ENCODE measurements around the gene PARP8.
A peak's percentile ranks its signal among the peaks of the same experiment; 100 is the strongest.
"Not testable (repeated sequence)": the region's sequence is repeated elsewhere in the genome, so short reads cannot be mapped to it uniquely, and the experiment has no call there.

Gene PARP8

DNA sequence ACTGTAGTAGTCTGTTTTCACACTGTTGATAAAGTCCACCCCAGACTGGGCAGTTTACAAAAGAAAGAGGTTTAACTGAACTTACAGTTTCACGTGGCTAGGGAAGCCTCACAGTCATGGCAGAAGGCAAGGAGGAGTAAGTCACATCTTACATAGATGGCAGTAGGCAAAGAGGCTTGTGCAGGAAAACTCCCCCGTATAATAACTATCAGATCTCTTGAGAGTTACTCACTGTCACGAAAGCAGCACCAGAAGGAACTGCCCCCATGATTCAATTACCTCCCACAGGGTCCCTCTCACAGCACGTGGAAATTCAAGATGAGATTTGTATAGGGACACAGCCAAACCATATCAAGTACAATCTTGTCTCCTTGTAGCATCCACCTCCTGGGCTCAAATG, 21.1 kb downstream of the PARP8 start:
- no peak for DNase-seq

DNA sequence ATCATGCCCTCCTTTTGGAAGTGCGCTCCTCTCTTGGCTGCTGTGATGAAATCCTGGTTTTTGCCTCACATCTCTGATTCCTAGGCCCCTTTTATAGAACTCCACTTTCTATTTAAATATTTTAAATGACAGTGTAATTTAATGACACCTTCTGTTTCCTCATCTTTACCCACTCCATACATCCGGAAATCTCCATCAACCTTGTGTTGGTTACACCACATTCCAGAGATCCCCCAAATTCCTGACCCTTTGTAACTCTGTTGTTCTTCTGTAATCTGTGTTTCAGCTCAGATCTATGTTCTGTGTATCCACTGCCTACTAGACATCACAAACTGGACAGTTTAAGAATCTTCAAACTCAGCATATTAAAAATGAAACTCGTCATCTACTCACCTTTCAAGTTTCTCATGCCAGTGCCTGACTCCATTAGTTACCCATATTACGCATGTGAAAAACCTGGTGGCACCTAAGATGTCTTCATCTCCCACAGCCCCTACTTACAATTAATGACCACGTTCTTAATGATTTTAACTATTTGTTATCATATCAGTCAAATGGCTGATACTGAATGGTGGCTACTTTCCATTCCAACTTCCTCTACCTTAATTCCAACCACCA, 25.1 kb downstream of the PARP8 start:
- no peak for DNase-seq

DNA sequence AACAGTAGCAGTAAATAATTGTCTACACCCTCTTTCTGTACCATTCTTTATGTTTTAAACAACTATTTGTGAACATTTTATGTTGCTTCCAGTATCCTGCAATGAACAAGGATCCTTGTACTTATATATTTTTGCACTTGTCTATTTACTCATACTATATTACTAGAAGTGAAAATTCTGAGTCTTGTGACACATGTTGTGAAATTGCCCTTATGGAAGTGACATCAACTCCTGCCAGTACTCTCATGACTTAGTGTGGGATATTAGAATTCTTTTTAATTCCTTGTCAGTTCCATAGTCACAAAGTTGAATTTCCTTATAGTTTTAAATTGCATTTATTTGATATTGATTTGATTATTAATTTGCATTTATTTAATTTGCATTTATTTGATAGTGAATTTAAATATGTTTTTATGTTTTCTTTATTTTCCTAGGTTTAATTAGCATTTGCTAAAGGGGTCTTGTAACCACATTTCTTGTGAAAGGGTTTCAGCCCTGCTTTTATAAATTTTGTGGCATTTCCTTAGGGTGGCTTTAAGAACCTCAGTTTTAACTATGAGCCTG, 27.7 kb downstream of the PARP8 start:
- DNase-seq = no peak

DNA sequence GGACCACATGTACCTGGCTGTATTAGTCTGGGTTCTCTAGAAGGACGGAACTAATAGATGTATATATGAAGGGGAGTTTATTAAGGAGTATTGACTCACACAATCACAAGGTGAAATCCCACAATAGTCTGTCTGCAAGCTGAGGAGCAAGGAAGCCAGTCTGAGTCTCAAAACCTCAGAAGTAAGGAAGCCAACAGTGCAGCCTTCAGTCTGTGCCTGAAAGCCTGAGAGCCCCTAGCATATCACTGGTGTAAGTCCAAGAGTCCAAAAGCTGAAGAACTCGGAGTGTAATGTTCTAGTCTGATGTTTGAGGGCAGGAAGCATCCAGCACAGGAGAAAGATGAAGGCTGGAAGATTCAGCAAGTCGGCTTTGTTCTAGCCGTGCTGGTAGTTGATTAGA, 28.2 kb downstream of the PARP8 start:
- DNase-seq = not testable (repeated sequence)

DNA sequence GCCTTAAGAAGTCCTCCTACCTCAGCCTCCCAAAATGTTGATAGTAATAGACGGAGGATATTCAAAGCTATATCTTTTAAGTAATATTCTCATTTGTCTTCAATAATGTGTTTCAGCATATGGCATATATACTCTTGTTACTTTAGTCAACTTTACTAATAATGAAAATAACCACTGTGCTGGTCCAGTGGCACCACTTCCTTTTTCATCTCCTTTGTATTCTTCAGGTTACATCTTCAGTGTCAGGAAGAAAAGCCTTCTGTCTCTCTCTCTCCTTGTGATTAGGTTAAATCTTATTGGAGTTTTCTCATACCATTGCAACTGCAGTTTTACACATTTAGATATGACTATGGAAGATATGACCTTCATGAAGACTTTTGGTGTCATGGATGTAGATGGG, 31.3 kb downstream of the PARP8 start:
- no peak for DNase-seq

DNA sequence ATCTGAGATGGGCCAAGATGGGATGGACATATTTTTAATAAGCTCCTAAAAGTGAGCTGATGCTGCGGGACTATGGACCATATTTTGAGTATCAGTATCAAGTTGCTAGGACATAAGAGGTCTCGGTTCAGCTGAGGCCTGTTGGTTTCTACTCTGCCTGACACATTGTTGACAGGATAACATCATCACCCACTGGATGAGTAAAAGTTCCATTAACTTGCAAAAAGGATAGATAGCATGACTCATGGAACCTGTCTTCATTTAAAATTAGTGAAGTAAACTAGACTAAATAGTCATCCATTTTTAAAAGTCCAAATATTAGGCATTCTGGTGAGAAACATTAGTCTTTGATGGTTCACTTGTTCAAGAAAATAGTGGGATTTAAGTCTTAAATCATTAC, 33.3 kb downstream of the PARP8 start:
- no peak for DNase-seq

DNA sequence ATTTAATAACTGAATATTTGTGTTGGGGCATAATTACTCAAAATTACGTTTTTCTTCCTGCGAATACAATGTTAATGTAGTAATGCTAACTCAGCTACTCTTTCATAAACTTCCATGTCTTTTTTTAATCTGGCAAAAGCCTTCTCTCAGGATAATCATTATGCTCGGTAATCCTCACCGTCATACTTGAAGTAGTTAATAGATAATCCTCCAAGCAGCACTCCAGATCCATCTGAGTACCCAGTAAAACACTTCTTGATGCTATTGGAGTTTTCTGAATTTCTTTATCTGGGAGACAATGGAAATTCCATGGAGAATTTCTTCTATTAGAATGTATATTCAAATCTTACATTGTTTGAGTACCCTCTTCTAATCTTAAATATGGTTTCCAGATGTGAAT, 34.3 kb downstream of the PARP8 start:
- DNase-seq = no peak

DNA sequence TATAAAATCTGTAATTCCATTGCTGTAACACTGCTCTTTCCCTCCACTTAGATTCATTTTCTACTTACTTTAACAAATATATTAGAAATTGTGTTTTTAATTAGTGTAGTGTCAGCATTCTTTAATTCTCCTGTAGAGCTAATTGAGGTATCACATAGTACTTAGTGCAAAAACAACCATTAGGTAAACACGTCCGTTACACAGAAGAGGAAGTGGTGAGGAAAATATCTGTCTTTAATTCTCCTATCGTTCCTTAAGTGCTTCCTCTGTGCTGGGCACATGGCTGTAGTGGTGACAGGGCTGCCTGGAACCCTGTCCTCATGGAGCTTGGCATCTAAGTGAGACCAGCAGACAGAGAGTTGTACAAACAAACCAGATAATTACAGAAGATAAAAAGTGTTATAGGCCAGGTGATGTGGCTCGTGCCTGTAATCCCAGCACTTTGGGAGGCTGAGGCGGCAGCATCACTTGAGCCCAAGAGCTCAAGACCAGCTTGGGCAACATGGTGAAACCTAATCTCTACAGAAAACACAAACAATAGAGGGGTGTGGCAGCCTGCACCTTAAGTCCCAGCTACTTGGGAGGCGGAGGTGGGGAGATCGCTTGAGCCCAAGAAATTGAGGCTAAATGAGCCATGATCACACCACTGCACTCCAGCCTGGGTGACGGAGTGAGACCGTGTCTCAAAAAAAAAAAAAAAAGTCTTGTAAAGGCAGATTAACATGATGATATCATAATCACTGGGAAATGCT, 36.4 kb downstream of the PARP8 start:
- DNase-seq = no peak

DNA sequence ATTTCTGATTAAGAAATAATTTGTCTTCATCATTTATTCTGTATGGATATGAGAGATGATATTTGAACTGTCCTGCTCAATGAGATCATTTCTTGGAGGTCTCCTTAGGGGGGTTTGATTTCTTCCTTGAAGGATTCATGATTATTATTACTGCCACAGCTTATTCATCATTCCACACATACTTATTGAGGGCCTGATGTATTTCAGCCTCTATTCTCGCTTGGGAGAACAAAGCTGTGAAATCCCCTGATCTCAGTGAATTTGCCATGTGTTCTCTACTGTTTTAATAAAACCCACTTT, 36.9 kb downstream of the PARP8 start:
- no peak for DNase-seq

DNA sequence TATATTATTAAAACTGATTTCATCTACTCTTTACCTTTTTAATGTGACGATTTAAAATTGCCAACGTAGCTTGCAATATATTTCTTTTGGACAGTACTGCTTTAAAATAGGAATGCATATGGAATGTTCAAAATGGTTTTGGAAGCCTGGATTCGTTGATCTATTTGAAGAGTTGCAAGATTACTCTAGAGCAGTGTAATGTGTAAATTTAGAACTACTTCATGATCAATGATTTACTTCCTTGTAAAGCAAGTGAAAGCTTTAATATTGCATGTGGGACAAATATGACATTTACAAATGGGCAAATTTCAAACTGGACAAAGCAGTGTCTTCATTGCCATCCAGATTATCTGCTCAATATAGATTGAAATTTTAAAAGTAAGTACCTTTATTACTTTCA, 38.3 kb downstream of the PARP8 start:
- no peak for DNase-seq

DNA sequence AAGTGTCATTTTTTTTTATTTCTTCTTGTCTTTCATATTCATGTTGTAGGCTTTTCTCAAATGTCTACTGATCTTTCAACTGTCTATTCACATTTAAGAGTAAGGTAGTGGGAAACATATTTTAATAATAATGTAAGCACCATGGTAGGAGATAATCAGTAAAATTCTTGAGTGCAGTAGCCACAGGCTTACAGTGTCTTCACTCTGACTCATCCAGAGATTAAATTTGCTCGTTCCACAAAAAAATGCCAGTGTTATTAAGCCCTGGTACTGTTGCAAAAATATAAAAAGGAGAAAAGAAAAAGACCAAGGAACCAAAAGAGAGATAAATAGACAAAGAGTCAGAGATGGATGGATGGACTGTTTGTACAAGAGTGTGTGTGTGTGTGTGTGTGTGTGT, 43.0 kb downstream of the PARP8 start:
- DNase-seq = no peak

DNA sequence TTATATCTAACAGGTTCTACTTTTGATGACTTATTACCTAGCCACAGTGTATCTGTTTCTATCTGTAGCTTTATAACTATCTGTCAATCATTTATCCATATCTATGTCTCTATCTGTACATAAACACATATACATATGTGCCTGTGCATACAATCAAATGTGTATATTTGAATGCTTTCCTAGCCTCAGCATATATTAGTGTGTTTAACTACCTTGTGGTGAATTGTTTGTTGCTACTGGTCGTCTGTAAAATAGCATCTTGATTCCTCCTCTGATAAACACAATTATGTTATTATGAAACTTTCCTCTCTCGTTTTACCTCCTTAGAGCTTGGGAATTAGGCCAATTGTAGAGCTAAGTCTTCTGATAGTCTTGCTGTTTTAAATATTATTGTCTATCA, 44.4 kb downstream of the PARP8 start:
- no peak for DNase-seq

DNA sequence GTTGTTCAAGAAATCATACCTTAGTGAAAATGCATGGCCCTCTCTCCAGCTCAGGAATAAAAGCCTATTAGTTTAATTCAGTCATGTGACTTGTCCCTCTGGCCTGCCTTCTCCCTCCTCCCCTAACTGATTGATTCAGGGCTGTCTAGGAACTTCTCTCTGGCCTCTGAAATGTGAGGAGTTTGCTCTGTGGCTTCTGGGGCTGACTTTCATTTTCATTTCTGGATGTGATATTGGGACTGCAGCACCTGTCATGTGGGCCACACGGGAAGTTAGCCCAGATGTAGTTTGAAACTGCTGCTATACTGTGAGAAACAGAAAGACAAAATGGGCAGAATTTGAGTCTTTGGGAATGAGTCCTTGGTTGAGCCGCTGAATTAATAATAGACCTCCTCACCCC, 44.8 kb downstream of the PARP8 start:
- peak; percentile 19 for DNase-seq

DNA sequence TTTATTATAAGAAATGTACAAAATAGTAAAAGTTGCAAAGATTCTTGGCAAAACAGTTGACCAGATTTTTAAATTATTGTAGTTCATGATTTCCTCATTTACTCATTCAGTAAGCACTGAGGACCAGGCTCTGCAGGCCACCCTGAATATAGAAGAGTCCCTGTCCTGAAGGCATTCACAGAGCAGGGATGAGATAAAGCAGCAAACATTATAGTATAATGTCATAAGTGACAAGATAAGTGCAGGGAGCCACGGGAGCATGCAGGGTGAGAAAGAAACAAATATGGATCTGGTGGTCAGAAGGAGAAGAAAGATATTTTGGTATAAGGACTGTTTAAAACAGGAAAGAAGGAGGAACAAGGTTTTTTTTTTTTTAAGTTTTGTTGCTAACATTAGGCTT, 46.0 kb downstream of the PARP8 start:
- DNase-seq = no peak

DNA sequence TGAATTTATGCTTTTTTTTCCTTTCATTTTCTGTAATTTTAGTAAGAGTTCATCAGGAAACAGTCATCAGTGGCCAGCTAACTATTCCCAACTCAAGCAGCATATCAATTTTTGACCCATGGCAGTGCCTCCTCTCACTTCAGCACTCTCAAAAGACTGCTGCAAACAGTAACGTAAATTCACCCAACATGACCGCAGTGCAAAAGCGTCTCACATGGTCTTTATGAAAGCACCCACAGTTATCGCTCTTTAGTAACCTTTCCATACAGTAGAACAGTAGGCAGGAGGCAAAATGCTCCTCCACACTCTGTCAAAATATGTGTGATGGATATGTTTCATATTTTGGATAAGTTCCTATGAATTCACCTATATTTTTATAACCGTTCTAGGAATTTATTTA, 48.6 kb downstream of the PARP8 start:
- no peak for DNase-seq

DNA sequence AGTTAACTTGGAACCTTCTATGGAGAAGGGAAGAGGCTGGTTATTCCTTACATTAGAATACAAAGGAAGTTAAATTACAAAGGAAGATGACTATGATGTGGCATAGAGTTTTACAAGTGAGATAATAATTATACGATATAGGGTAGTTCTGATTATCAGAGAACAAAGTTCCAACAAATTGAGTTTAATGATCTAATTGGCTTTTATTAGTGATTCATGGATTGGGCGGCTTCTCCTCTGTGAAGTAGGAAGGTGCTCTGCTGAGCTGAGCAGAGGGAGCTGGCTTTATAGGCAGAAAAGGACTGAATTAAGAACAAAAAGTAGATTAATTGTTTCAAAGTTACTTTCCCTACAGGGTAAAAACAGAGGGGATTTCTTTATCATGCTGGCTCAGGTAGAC, 49.7 kb downstream of the PARP8 start:
- no peak for DNase-seq

DNA sequence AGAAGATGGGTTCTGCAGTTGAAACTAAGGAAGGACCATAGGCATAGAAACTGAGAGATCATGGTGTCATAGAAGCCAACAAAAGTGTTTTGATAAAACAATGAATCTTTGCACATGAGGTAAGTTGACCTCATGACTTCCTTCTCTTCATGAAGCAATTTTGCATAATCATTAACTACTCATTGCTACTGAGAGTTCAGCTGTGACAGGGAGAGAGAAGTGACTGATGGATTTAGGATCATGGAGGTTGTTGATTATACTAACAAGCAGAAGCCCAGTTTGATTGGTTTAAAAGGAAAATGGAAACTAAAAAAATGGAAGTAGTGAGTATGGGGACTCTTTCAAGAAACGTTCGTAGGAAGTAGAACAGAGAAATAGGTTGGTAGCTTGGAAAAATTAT, 51.2 kb downstream of the PARP8 start:
- no peak for DNase-seq

DNA sequence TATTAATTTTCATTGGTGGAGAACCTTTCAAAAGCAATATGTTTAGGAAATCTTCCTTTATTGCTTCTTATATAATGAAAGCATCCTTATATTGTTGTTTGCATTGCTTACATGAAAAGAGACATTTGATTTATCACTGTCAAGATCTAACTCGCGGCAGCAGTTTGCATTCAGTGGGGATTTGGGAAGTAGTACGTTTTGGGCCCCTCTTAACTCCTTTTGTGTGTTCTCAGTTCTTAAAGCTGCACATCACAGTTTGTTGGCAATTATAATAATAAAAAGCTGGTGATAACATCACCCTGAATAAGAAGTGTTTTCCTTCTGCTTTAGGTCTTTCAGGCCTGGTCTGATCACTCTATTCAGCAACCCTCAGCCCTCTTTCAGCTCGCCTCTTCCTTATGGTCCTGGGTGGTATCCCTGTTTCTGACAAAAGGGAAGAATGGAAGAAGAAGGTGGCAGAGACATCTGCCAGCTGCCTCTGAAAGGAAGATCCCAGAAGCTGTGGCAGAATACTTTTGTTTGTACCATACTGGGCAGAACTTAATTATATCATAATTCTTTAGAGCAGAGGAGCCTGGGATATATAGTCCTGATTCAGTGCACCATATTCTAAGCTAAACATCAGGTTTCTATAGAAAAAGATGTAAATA, 53.7 kb downstream of the PARP8 start:
- DNase-seq = no peak

DNA sequence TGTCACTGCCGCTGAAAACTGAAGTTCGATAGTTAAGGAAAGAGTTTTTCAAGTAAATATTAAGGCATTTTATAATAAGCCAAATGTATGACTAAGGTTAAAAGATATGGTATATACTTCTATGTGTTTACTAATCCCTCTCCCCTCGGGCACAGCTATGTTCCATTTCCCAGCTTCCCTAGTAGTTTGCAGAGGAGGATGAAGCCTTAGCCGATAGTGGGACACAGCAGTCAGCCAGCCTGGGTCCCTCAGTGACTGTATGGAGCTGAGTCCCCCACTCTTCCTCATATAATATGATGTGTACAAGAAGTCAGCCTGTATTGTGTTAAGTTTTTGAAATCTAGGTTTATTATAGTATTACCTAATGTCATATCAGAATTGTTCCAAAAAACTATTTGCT, 55.8 kb downstream of the PARP8 start:
- no peak for DNase-seq

DNA sequence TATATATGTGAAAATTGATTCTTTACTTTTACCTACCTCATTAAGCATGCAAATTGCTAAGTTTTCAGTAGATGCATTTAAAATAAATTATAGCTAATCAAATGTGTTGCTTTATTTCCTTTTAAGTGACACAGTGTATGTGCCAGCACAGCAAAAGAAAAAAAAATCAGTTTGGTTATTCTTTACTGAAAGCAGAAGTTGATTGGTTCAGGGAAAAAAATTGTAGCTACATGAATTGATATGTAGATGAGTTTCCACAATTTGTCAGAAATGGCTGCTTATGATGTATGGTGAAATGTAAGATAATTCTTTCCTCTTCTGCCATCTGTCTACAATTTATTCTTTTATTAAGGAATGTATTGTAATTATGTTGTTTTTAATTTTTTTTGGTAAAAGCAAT, 57.8 kb downstream of the PARP8 start:
- no peak for DNase-seq

DNA sequence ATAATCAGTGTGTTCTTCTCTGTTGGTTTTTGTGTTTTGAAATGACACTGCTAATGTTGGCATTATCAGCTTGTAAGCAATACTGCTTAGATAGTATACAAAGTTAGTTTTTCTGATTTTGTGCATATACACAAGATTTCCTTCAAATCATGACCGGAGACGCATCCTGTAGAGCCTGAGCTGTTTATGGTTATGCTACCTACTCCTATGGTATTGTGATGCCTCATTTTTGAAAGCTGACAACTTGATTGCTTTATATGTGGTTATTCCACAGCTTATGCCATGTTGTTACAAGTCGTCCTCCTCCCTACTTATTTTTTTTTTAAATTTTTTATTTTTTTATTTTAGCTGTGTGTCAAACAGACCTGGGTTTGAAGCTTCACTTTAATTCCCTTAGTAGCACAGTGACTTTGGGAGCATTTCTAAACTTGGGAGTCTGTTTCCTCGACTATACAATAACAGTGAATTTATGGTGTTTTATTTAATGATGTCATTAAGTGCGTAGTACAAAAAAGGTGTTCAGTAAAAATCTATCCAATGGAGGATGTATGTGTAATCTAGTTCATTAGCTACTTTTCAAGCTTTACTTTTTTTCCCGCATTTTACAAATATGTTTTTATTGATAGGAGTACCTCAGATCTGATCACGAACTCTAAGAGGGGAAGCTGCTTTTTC, 59.5 kb downstream of the PARP8 start:
- DNase-seq = no peak

DNA sequence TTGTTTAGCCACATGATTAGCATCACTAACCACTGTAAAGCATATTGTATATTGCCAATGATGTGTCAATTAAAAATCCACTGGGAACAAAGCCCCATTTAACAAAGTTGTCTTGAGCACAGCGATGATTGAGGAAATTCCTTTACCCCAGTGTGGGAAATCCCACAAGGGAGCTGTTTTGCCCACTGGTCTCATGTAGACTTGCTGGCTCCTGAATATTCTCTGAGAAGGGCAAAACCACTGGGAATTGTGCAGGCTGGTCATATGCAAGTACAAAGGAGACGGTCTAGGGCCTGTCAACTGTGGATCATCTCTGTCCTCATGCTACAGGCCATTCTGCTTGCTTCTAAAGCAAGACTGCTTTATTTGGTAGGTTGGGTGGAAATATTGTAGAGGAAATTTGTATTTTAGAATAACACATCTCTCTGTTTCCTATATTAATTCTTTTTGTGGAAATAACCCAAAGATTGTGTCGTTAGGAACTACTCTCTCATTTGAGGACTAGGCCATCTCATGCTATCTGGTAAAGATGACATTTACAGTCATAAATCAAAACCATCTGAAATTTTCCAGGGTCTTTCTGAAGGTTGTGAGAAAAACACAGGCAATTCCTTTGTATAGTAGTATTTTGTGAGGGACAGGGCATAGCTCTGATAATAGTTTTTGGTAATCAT, 60.2 kb downstream of the PARP8 start:
- no peak for DNase-seq

DNA sequence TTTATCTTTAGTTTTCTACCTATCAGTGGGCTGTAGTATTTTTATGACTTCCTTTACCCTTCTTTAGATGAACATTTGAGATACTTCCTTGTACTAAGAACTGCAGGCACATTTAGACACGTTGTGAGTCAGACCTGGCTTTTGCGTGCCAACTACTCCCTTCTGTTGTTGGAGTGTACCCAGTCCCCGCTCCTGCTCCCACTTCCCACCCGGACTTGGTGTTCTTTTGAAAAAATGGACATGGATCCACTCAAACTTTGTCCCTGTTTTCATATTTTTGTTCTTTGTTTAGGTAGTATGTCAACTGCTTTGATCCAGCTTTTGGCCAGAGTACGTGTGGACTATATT, 60.7 kb downstream of the PARP8 start:
- DNase-seq = no peak

Data from effector CD8-positive, alpha-beta T cell (primary cell).